CMK (cell line): Measurements from ENCODE around the gene STK38L.

Source experiments
- DNase-seq: peaks from one replicate; pipeline ENCODE4 v3.0.0-alpha.2; 2010; ENCODE audit warnings: low read depth

STK38L gene

GRCh38 chr12:27276275-27276674 lies 32.2 kb downstream of the STK38L start:
- no peak for DNase-seq

GRCh38 chr12:27277846-27278260 lies 33.8 kb downstream of the STK38L start:
- no peak for DNase-seq

GRCh38 chr12:27279826-27280225 lies 35.7 kb downstream of the STK38L start:
- DNase-seq: no peak

- DNase-seq: no peak
Measured at GRCh38 chr12:27280412-27280811, 36.3 kb downstream of the STK38L start.

GRCh38 chr12:27282754-27283153 lies 38.7 kb downstream of the STK38L start:
- DNase-seq: no peak

DNA sequence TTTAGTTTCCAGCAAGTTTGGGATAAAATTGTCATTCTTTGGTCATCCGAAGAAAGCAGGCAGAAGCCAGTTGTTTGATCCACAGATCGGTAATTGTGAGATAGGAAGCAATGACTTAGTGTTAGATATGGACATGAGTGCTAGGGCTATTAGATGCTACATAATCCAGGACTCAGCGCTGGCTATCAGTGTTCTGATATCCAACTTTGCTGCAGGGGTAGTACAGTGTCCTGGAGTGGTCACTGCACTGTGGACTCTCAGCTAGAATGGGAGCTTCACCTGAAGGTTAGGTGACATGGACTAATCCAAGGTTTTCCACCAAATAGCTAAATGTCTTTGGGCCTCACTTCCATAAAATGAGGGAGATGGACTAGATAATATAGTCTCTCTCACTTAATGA lies 39.9 kb downstream of the STK38L start:
- DNase-seq: no peak

DNA sequence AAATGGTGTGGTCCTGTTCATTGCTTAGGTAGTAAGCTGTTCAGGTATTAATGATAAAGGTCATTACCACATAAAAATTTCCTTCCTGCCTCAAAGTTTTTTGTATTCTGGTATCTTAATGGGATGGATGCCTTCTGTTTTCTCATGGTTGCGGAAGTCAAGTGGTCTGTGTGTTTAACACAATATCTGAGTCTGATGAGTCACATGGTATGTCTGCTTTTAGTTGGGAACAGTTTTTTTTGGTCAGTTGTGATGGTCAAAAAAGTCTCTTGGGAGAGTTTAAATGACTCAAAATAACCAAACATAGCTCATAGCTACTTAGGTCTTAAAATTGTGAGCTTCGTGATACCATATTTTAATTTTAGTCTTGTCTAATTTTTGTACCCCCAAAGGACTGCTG lies 40.7 kb downstream of the STK38L start:
- DNase-seq: no peak

GRCh38 chr12:27285403-27285802 lies 41.3 kb downstream of the STK38L start:
- DNase-seq: no peak

- no peak for DNase-seq
Measured at GRCh38 chr12:27289414-27289813, 45.3 kb downstream of the STK38L start.

DNA sequence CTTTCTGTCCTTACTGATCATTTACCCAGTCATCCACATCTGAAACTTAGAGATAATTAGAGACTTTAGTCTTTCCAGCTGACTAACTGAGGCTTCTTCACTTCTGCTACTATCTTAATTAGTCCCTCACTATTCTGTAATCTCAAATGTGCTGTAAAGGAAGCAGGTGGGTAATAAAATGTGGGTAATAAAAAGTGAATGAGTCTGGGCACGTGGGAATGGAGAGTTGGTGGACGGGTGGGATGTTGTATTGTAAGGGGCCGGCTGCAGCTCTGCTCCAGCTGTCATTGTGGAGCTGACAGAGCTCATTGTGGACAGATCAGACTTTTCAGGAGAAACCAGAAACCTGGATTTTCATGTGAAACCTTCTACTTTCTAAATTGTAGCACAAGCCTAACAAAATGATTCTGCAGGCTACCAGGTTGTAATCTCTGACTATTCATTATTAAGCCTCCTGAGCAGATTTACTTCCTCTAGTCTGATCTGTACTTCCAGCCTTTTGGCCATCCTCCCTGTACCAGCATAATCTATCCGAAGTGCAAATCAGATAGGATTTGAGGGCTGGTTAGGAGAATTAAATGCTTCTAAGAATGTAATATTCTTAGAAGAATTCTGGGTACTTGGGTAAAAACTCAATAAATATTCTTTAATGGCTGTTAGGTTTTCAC lies 46.5 kb downstream of the STK38L start:
- no peak for DNase-seq

DNA sequence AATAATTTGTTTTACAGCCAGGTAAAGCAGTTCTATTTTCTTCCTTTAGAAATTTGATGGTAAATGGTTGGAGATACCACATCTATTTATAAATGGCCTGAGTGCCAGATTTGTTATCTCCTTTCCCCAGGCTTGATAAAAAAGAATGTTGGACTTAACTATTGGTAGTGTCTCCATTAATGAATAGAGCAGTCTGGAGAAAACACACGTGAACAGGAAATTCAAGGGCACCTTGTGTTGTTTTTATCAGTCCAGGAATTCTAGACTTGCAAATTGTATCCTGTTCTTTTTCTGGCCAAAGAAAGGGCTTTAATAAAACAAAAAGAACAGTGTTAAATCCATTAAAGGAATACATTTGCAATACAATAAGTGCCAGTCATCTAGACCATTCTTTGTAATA lies 47.8 kb downstream of the STK38L start:
- no peak for DNase-seq

DNA sequence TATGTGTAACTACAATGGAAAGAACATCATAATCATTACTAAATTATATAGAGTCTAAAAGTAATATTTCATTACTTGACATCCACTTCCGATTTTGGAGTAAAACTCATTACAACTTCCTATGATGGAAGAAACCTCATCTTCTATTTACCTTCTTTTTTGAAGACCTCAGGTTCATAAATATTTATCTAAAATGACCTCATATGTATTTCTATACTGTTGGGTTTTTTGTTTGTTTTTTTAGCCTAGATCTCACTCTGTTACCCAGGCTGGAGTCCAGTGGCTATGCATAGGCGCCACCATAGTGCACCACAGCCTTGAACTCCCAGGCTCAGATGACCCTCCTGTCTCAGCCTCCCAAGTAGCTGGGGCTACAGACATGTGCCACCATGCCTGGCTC lies 48.6 kb downstream of the STK38L start:
- DNase-seq: no peak

GRCh38 chr12:27293463-27293862 lies 49.4 kb downstream of the STK38L start:
- DNase-seq: no peak

- no peak for DNase-seq
Measured at GRCh38 chr12:27296674-27297073, 52.6 kb downstream of the STK38L start.

GRCh38 chr12:27297566-27297965 lies 53.5 kb downstream of the STK38L start:
- no peak for DNase-seq

GRCh38 chr12:27299102-27299501 lies 55.0 kb downstream of the STK38L start:
- DNase-seq: no peak

- DNase-seq: no peak
Measured at GRCh38 chr12:27300226-27300625, 56.1 kb downstream of the STK38L start.

DNA sequence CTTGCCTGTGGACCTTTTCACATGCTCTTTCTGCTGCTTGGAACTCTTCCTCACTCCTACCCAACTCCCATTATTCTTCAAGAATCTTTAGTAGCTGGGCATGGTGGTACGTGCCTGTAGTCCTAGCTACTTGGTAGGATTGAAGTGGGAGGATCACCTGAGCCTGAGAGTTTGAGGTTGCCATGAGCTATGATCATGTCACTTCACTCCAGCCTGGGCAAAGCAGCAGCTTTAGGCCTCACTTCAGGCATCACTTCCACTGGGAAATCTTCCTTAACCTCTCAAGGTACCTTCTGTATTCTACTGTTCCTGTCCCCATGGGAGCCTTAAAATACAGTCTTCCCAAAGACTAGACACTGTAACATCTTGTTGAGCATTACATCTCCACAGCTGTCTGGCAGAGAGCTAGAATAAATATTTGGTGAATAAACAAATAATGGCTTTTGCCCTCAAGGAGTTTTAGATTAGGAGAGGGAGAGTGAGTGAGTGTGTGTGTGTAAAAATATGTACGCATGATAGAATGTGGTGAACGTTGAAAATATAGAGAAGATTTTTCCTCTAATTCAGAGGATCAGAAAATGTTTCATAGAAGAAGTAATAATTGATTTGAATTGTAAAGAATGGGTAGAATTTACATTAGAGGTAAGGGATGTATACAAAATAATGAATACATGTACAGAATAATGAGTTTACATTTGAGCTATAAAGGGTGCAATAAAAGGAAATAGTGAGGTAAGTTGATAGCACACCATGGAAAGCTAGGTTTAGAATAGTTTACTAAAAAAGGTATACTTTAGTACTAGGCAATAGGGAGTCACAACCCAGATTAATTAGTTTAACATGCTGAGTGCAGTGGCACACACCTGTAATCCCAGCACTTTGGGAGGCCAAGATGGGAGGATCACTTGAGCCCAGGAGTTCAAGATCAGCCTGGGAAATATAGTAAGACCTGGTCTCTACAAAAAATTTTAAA lies 59.3 kb downstream of the STK38L start:
- no peak for DNase-seq

DNA sequence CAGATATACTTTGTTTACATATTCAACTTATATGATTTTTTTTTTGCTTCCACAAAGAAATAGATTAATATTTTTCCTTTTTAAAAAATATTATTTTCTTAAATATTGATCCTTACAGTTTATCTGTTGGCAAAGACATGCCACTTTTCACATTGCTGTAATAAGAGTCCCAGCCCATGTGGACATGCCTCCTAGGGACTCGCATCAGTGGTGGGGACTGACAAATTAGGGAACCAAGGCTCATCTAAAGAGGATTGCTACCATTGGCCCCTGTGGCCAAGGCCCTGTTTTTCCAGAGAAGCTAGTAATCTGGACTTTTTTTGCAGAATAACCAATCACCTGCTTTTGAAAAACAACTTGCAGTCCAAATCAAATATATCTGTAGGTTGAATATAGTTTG lies 60.8 kb downstream of the STK38L start:
- no peak for DNase-seq

- no peak for DNase-seq
Measured at GRCh38 chr12:27305673-27306456, 61.8 kb downstream of the STK38L start.

DNA sequence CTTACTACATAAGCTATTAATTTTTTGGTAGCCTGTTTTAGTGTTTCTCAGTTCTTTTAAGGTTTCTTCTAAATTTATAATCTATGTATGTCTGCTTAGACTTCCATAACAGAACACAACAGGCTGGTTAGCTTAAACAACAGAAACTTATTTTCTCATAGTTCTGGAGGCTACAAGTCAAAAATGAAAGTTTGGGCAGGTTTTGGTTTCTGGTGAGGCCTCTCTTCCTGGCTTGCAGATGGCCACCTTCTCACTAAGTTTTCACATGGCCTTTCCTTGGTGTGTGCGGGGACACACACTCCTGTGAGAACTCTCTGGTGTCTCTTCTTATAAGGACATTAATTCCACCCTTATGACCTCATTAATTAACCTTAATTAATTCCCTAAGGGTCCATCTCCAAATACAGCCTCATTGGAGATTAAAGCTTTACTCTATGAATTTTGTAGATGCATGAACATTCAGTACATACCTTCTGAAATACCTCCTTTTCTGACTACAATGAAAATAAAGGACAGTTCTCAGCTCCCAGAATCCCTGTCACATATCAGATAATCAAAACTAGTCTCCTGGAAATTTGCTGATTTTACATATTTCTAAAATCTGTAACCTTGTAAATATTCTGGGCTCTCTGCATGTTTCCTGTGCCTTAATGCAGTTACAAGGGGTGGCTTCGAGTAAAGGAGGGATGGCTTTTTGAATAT lies 65.4 kb downstream of the STK38L start:
- DNase-seq: no peak

DNA sequence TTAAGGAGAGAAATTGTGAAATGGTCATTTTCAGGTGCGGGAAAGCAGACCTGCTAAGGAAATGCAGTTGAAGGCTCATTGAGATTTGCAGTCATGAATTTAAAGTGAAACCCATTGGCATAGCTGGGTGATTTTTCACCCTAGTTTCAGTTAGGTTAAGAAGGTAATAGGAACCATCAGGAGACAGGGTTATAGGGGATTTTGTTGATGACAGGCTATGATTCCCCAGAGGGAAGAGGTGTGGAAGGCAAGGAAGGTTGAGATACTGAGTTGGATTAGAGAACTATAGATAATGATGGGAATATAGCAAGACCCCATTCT lies 65.9 kb downstream of the STK38L start:
- no peak for DNase-seq
